ENCODE results near the gene CDV3. TPM values are rescaled to one million over a fixed set of nuclear protein-coding genes. Genes with fewer than 3 reads are reported as not detected.
A peak's percentile ranks its signal among the peaks of the same experiment; 100 is the strongest.

The CDV3 gene
- total and polyA plus RNA-seq, 2 donors (not counting 1 experiment from before 2014, with no cell fraction given) = 39.8 to 188 TPM

DNA sequence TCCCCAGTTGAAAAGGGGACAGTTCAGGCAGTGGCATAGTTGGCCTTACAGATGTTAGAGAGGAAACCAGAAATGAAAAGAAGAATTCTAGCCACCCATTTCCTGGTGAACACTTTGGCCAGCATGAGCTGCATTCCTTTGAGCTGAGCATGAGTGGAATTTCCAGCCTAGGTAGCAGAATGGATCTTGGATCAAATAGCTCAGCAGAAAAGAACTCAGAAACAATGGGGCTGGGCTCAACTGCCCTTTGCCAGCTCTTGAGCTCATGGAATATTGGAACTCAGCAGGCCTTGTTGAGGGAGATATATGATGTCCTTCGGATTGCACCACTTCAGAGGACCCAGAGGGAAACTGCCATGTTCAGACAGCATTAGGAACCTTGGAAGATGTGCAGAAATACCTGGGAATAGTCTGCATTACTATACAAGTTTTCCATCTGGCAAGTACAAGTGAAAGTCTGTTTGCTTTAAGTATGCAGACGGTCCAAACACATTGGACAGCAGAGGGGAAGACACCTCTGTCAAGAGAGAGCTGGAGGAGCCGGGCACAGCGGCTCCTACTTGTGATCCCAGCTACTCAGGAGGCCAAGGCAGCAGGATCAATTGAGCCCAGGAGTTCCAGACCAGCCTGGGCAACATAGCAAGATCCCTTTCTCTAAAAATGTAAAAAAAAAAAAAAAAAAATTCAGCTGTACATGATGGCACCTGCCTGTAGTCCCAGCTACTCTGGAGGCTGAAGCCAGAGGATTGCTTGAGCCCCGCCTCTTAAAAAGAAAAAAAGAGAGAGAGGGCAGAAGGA lies 3.1 kb upstream of the CDV3 start:
- intact Hi-C loops (cut with micrococcal nuclease) = loop anchor here (5.0 to 10.0 kb wide), 3 partner anchors 52 to 674 kb away; no protein-coding TSS in a partner anchor
- no peak overlapping the region for H3K4me3 Mint-ChIP-seq
- Histone ChIP-seq H3K4me1 (ENCODE audit: control insufficient read depth in 2 of 2, insufficient read depth in 2 of 2, low read length in 2 of 2) (peaks cover 40 to 63% of the 10 kb centered on the region in 2 donors), H3K27ac (ENCODE audit: low read length in 2 of 2) (no peak overlapping the region), H3K79me2 (ENCODE audit: control insufficient read depth, insufficient read depth, low read length) (peaks cover 11% of the 10 kb centered on the region), H3K9ac (ENCODE audit: low read length) (no peak overlapping the region), H3K9me3 (ENCODE audit: control extremely low read depth in 1 of 3, control insufficient read depth in 2 of 3, insufficient read depth in 1 of 3, low read length in 2 of 3) (peaks cover 0 to 5% (median 0%) of the 10 kb centered on the region in 3 donors), H3K4me3 (ENCODE audit: control extremely low read depth in 1 of 5, extremely low read depth in 1 of 5, insufficient read depth in 1 of 5, low read depth in 2 of 5, low read length in 4 of 5) (no peak overlapping the region), H3K27me3 (replicated peaks in 1 of 4; ENCODE audit: control extremely low read depth in 1 of 4, control insufficient read depth in 3 of 4, insufficient read depth in 4 of 4, low read length in 3 of 4) (no peaks in the 10 kb centered on the region), H3K36me3 (replicated peaks in 1 of 2; ENCODE audit: control extremely low read depth in 1 of 2, control insufficient read depth in 1 of 2, extremely low read depth in 1 of 2, insufficient read depth in 2 of 2, low read length in 1 of 2) (peaks cover 0 to under 1% of the 10 kb centered on the region in 2 experiments), H3K4me2 (replicated peaks; ENCODE audit: low read depth, low read length, poor library complexity, severe bottlenecking) (no peak overlapping the region), H4K20me1 (ENCODE audit: control insufficient read depth, insufficient read depth, low read length, poor library complexity, severe bottlenecking) (peaks cover 10% of the 10 kb centered on the region), H2AFZ (ENCODE audit: insufficient read depth, low read depth, low read length, poor library complexity, severe bottlenecking) (no peak overlapping the region)
- peaks cover 68% of the 10 kb centered on the region for H3K4me1 Mint-ChIP-seq
- TF ChIP-seq EZH2 (IDR thresholded peaks at IDR 0.05; ENCODE audit: borderline replicate concordance, insufficient read depth, low read depth, low read length, poor library complexity, severe bottlenecking) = no peak
- TF ChIP-seq, protein P1, sequence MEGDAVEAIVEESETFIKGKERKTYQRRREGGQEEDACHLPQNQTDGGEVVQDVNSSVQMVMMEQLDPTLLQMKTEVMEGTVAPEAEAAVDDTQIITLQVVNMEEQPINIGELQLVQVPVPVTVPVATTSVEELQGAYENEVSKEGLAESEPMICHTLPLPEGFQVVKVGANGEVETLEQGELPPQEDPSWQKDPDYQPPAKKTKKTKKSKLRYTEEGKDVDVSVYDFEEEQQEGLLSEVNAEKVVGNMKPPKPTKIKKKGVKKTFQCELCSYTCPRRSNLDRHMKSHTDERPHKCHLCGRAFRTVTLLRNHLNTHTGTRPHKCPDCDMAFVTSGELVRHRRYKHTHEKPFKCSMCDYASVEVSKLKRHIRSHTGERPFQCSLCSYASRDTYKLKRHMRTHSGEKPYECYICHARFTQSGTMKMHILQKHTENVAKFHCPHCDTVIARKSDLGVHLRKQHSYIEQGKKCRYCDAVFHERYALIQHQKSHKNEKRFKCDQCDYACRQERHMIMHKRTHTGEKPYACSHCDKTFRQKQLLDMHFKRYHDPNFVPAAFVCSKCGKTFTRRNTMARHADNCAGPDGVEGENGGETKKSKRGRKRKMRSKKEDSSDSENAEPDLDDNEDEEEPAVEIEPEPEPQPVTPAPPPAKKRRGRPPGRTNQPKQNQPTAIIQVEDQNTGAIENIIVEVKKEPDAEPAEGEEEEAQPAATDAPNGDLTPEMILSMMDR (IDR thresholded peaks at IDR 0.05) = no peak
- CTCF ChIA-PET = interaction anchor here (1.1 to 6.5 kb wide), 3 partner anchors 76 to 105 kb away, joined by 3 to 71 read pairs (median 5); no protein-coding TSS in a partner anchor
- peak overlapping the region; percentile 46 for H3K27ac Mint-ChIP-seq
- WGBS (ENCODE audit: insufficient coverage) = 100% methylated on average over 5 of the region's 5 CpGs
- no peaks in the 10 kb centered on the region for H3K27me3 Mint-ChIP-seq
- POLR2A ChIA-PET = interaction anchor here (0.6 to 0.9 kb wide), 2 partner anchors 22 to 84 kb away, joined by 3 to 4 read pairs; no protein-coding TSS in a partner anchor
- no peaks in the 10 kb centered on the region for H3K9me3 Mint-ChIP-seq (ENCODE audit: insufficient read depth)
- DNase-seq (no peak), ATAC-seq (ENCODE audit: low read depth) (no peak)

DNA sequence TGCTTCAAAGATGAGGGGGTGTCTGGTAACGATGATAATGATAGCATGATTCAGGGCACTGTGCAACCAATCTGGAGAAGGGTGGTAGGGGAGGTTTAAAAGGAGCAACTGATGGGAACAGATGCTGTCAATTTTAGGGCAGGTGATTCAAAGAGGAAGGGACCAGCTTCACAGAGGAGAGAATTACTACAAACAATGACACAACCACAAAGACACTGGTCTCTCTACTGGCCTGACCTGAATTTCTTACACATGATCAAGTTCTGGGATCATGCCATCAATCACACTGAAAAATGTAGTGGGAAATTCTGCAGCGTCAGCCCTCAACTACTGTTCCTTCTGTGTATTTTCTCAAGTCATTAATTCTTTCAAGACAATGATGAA lies 2.6 kb upstream of the CDV3 start:
- Mint-ChIP-seq H3K4me1 (peaks cover 73% of the 10 kb centered on the region), H3K27ac (peak overlapping the region; percentile 37), H3K27me3 (no peaks in the 10 kb centered on the region), H3K4me3 (no peak overlapping the region), H3K9me3 (ENCODE audit: insufficient read depth) (no peaks in the 10 kb centered on the region)
- WGBS (ENCODE audit: insufficient coverage) = 82% methylated on average over 1 of the region's 2 CpGs
- Histone ChIP-seq H3K9ac (ENCODE audit: low read length) (no peak overlapping the region), H2AFZ (ENCODE audit: insufficient read depth, low read depth, low read length, poor library complexity, severe bottlenecking) (no peak overlapping the region), H3K79me2 (ENCODE audit: control insufficient read depth, insufficient read depth, low read length) (peaks cover 17% of the 10 kb centered on the region), H4K20me1 (ENCODE audit: control insufficient read depth, insufficient read depth, low read length, poor library complexity, severe bottlenecking) (peaks cover 15% of the 10 kb centered on the region), H3K27me3 (replicated peaks in 1 of 4; ENCODE audit: control extremely low read depth in 1 of 4, control insufficient read depth in 3 of 4, insufficient read depth in 4 of 4, low read length in 3 of 4) (no peaks in the 10 kb centered on the region), H3K9me3 (ENCODE audit: control extremely low read depth in 1 of 3, control insufficient read depth in 2 of 3, insufficient read depth in 1 of 3, low read length in 2 of 3) (peaks cover 0 to 5% (median 0%) of the 10 kb centered on the region in 3 donors), H3K4me3 (ENCODE audit: control extremely low read depth in 1 of 5, extremely low read depth in 1 of 5, insufficient read depth in 1 of 5, low read depth in 2 of 5, low read length in 4 of 5) (no peak overlapping the region), H3K36me3 (replicated peaks in 1 of 2; ENCODE audit: control extremely low read depth in 1 of 2, control insufficient read depth in 1 of 2, extremely low read depth in 1 of 2, insufficient read depth in 2 of 2, low read length in 1 of 2) (peaks cover 0 to 6% of the 10 kb centered on the region in 2 experiments), H3K27ac (ENCODE audit: low read length in 2 of 2) (no peak overlapping the region), H3K4me1 (ENCODE audit: control insufficient read depth in 2 of 2, insufficient read depth in 2 of 2, low read length in 2 of 2) (peaks cover 44 to 68% of the 10 kb centered on the region in 2 donors), H3K4me2 (replicated peaks; ENCODE audit: low read depth, low read length, poor library complexity, severe bottlenecking) (no peak overlapping the region)
- no peak for DNase-seq
- TF ChIP-seq, protein P1 (IDR thresholded peaks at IDR 0.05) = no peak
- TF ChIP-seq EZH2 (IDR thresholded peaks at IDR 0.05; ENCODE audit: borderline replicate concordance, insufficient read depth, low read depth, low read length, poor library complexity, severe bottlenecking) = no peak
- intact Hi-C loops (cut with micrococcal nuclease) = loop anchor here (5.0 to 10.0 kb wide), 3 partner anchors 51 to 674 kb away; no protein-coding TSS in a partner anchor
- no peak for ATAC-seq (ENCODE audit: low read depth)
- CTCF ChIA-PET = interaction anchor here (1.1 to 6.5 kb wide), 3 partner anchors 76 to 123 kb away, joined by 3 to 71 read pairs (median 29); no protein-coding TSS in a partner anchor
- POLR2A ChIA-PET = interaction anchor here (0.6 to 0.7 kb wide), 2 partner anchors 22 to 850 kb away, joined by 3 to 4 read pairs; no protein-coding TSS in a partner anchor
